HG03045 (cell line): ENCODE measurements around the gene ZNF646.

Experiments
- ATAC-seq: cut with Tn5 transposase; IDR thresholded peaks from one replicate; pipeline ENCODE4 v1.9.1; 2021; ENCODE audit warnings: mild to moderate bottlenecking, moderate library complexity; ENCODE audit not compliant: unreplicated experiment

ZNF646 gene

GRCh38 chr16:31128711-31129567, 54.7 kb downstream of the ZNF646 start:
- no peak for ATAC-seq

GRCh38 chr16:31129568-31130335, 55.5 kb downstream of the ZNF646 start:
- no peak for ATAC-seq

GRCh38 chr16:31130336-31130891, 56.2 kb downstream of the ZNF646 start:
- no peak for ATAC-seq

GRCh38 chr16:31130899-31131298, 56.7 kb downstream of the ZNF646 start:
- no peak for ATAC-seq

- ATAC-seq: no peak
Observed at GRCh38 chr16:31131416-31131815, 57.2 kb downstream of the ZNF646 start.

- ATAC-seq: no peak
Observed at GRCh38 chr16:31131841-31132271, 57.6 kb downstream of the ZNF646 start.

GRCh38 chr16:31132303-31132979, 58.2 kb downstream of the ZNF646 start:
- no peak for ATAC-seq

- ATAC-seq: no peak
Observed at GRCh38 chr16:31133046-31133501, 58.9 kb downstream of the ZNF646 start.
